ENCODE results near the gene PLAGL2.
A peak's percentile ranks its signal among the peaks of the same experiment; 100 is the strongest.

The PLAGL2 gene

DNA sequence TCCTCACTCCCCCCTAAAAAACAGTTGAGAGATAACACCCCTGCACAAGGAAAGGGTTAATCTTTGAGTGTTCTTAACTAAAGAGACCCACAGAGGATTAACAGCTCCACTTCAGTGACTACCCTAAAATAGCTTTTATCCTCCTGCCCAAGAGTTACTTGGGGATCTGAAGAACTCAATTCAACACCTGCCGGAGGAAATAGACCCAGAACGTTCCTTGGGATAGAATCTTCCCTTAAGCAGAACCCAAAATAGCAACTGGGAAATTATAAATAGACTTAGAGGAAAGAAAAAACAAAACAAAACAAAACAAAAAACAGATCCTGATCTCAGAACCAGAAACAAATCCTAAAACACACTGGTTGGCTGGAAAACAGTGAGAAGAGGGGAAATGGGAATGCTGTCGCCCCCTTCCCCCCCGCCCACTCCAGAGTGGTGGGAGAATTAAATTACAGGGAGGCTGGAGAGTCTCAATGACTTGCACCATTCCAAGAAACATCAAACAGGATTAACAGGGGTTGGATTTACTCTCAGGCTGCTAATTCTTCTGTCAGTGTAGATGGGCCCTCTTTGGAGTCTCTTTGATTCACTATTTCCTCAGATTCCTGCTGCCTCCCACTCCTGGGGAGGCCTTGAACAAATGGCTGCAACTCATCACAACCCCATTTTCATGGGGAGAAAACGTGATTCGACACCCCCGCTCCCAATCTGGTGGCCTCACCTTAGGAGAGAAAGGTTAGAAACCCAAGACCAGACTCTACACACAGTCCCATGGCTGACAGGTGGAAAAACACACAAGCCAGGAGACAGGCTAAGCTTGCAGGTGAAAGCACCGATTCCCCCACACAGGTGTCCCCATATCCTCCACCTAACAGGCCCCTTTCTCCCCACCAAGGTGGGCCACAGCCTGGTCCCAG lies 1.4 kb downstream of the PLAGL2 start:
- TF ChIP-seq EZH2phosphoT487 (IDR thresholded peaks at IDR 0.05; ENCODE audit: borderline replicate concordance) (no peak), CTCF (conservative IDR thresholded peaks at IDR 0.05; ENCODE audit: low read length) (no peak)
- Histone ChIP-seq H3K79me2 (ENCODE audit: insufficient read depth, low read length) (peaks cover 95% of the 10 kb centered on the region), H3K27me3 (ENCODE audit: insufficient read depth, low read length, poor library complexity, severe bottlenecking) (no peaks in the 10 kb centered on the region), H3K9me3 (ENCODE audit: insufficient read depth, low read depth, low read length) (no peaks in the 10 kb centered on the region), H3K4me1 (ENCODE audit: insufficient read depth, low read length, poor library complexity, severe bottlenecking) (peaks cover 69% of the 10 kb centered on the region), H3K4me3 (ENCODE audit: low read length, poor library complexity, severe bottlenecking) (peak overlapping the region; percentile 100), H3F3A (ENCODE audit: low read depth) (no peaks in the 10 kb centered on the region), H2AFZ (ENCODE audit: low read length) (no peak overlapping the region), H3K4me2 (ENCODE audit: low read depth, low read length, poor library complexity, severe bottlenecking) (peak overlapping the region; percentile 99), H4K20me1 (ENCODE audit: insufficient read depth, low read length, poor library complexity, severe bottlenecking) (peaks cover 62% of the 10 kb centered on the region), H3K9ac (ENCODE audit: low read depth, low read length, poor library complexity, severe bottlenecking) (peak overlapping the region; percentile 99), H3K9me2 (replicated peaks; ENCODE audit: low read depth, low read length) (no peaks in the 10 kb centered on the region), H3K36me3 (ENCODE audit: insufficient read depth, low read length) (peaks cover 9% of the 10 kb centered on the region; the same call in 1 of the 2 replicates)

DNA sequence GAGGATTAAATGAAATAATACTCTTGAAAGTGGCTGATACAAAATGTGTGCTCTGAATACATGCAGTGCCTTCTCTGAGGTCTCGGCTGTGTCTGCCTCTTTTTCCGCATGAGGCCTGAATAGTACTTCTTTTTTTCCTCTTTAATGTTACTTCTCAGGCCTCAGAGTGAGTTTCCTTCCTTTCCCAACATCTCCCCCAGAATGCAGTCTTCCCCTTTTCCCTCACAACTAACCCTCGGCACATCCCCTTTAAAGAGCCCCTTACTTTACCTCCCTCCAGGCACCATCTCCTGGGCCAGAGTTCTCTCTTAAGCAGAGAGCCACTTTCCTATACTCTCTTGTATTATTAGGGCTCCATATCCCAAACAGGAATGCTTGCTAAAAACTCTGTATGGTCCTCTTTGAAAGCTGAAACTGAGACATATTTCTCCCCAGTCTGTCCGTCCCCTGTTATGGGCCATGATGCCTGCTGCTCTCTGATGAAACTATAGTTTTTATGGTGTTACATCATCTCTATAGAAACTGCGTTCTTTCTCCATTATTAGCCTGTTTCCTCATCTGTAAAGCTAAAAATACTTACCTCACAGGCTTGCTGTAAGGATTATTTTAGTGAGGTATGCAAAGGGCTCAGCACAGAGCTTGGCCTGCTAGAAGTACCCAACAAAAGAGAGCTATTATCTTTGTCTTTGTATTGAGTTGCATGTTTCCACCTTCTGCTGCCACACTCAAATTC lies 2.3 kb downstream of the PLAGL2 start:
- peaks cover 63% of the 10 kb centered on the region for H3K4me1 ChIP-seq (ENCODE audit: insufficient read depth, low read length, poor library complexity, severe bottlenecking)
- peak overlapping the region; percentile 100 for H3K4me3 ChIP-seq (ENCODE audit: low read length, poor library complexity, severe bottlenecking)
- H3K36me3 ChIP-seq (ENCODE audit: insufficient read depth, low read length) = peaks cover 15% of the 10 kb centered on the region; the same call in 1 of the 2 replicates
- H3K27me3 ChIP-seq (ENCODE audit: insufficient read depth, low read length, poor library complexity, severe bottlenecking) = no peaks in the 10 kb centered on the region
- peak overlapping the region; percentile 99 for H3K9ac ChIP-seq (ENCODE audit: low read depth, low read length, poor library complexity, severe bottlenecking)
- H3F3A ChIP-seq (ENCODE audit: low read depth) = no peaks in the 10 kb centered on the region
- H3K79me2 ChIP-seq (ENCODE audit: insufficient read depth, low read length) = peaks cover 97% of the 10 kb centered on the region
- no peaks in the 10 kb centered on the region for H3K9me2 ChIP-seq (replicated peaks; ENCODE audit: low read depth, low read length)
- TF ChIP-seq CTCF (conservative IDR thresholded peaks at IDR 0.05; ENCODE audit: low read length) = no peak
- no peak for TF ChIP-seq EZH2phosphoT487 (IDR thresholded peaks at IDR 0.05; ENCODE audit: borderline replicate concordance)
- H2AFZ ChIP-seq (ENCODE audit: low read length) = no peak overlapping the region
- H4K20me1 ChIP-seq (ENCODE audit: insufficient read depth, low read length, poor library complexity, severe bottlenecking) = peaks cover 63% of the 10 kb centered on the region
- no peaks in the 10 kb centered on the region for H3K9me3 ChIP-seq (ENCODE audit: insufficient read depth, low read depth, low read length)
- peak overlapping the region; percentile 99 for H3K4me2 ChIP-seq (ENCODE audit: low read depth, low read length, poor library complexity, severe bottlenecking)

DNA sequence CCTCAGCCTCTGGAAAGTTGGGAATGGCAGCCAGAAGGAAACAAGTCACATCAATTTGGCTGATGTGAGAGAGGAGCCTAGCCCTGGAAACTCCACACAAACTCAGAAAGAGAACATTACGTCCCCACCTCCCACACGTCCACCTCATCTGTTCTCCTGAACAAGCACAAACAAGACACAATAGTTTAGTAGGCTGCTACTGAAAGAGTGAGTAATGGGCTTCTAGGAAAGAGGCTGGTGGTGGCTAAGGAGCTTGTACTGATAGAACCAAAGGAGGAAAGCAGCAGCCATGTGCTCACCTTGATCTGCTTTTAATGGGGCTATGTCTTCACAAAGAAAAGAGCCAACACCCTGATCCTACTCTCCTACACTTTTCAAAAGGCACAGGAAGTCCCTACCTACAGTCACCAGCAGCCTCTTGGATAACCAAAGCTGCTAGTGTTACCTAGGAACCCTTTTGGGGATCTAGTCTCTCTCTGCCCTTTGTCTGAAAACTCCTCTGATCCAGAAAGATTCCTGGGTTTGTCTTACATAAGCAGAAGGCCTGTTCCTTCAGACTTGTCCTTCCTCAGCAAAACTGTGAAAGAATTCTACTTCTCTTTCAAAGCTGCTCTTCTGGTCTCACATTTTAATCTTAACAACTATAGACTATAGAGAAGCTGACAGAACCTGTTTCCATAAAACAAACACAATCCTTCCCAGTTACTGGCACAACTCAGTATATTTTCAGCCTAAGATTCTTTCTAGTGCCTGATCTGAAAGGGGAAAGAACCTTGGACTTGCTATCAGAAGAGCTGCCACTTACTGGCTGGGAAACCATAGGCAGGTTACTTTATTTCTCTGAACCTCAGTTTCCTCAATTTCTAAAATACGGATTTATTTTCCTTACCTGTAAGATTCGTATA lies 3.1 kb downstream of the PLAGL2 start:
- H3F3A ChIP-seq (ENCODE audit: low read depth) = no peaks in the 10 kb centered on the region
- H3K4me3 ChIP-seq (ENCODE audit: low read length, poor library complexity, severe bottlenecking) = peak overlapping the region; percentile 100
- H3K9me3 ChIP-seq (ENCODE audit: insufficient read depth, low read depth, low read length) = no peaks in the 10 kb centered on the region
- peak overlapping the region; percentile 99 for H3K4me2 ChIP-seq (ENCODE audit: low read depth, low read length, poor library complexity, severe bottlenecking)
- H2AFZ ChIP-seq (ENCODE audit: low read length) = no peak overlapping the region
- peaks cover 57% of the 10 kb centered on the region for H3K4me1 ChIP-seq (ENCODE audit: insufficient read depth, low read length, poor library complexity, severe bottlenecking)
- peaks cover 19% of the 10 kb centered on the region; the same call in 1 of the 2 replicates for H3K36me3 ChIP-seq (ENCODE audit: insufficient read depth, low read length)
- H3K9ac ChIP-seq (ENCODE audit: low read depth, low read length, poor library complexity, severe bottlenecking) = peak overlapping the region; percentile 99
- H3K9me2 ChIP-seq (replicated peaks; ENCODE audit: low read depth, low read length) = no peaks in the 10 kb centered on the region
- H3K79me2 ChIP-seq (ENCODE audit: insufficient read depth, low read length) = peaks cover 98% of the 10 kb centered on the region
- H3K27me3 ChIP-seq (ENCODE audit: insufficient read depth, low read length, poor library complexity, severe bottlenecking) = no peaks in the 10 kb centered on the region
- no peak for TF ChIP-seq CTCF (conservative IDR thresholded peaks at IDR 0.05; ENCODE audit: low read length)
- TF ChIP-seq EZH2phosphoT487 (IDR thresholded peaks at IDR 0.05; ENCODE audit: borderline replicate concordance) = no peak
- H4K20me1 ChIP-seq (ENCODE audit: insufficient read depth, low read length, poor library complexity, severe bottlenecking) = peaks cover 63% of the 10 kb centered on the region
